GM19328 (cell line): ENCODE measurements around the gene MROH2A.

ENCODE experiments used
- ATAC-seq: cut with Tn5 transposase; IDR thresholded peaks from one replicate; pipeline ENCODE4 v1.9.1; 2021; ENCODE audit warnings: mild to moderate bottlenecking, moderate library complexity; ENCODE audit not compliant: unreplicated experiment

The MROH2A gene

GRCh38 chr2:233800208-233800607 is 22.1 kb downstream of the MROH2A start:
- ATAC-seq: no peak

GRCh38 chr2:233801357-233802131 is 23.4 kb downstream of the MROH2A start:
- no peak for ATAC-seq

DNA sequence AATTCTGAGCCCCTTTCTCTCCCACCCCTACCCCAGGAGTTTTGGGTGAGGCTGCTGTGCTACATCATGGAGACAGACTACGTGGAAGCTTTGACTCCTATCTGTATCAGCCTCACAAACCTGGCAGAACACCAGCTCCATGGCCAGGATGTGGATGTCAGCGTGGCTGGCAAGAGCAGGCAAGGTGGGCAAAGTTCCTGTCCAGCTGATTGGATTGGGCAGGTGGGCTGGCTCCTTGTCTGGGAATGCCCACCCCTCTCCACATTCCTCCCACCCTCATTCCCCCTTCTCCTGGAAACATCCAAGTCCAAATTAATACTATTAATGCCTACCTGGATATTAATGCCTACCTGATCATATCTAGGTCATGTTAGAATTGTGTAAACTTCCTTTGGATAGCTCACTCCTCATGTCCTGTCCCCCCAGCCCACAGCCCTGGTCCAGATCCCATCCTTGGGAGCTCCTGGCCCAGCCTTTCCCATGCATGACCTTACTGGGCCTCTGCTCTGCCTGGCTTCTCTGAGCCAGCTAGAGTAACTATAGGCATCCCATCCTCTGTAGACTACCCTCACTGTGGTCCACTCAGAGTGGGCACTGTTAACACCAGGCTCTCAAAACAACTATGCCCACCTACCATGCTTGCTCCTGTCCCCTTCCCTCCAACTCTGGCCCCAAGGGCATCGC is 24.1 kb downstream of the MROH2A start:
- ATAC-seq: no peak

- ATAC-seq: no peak
Measured at GRCh38 chr2:233803292-233803911, 25.3 kb downstream of the MROH2A start.

DNA sequence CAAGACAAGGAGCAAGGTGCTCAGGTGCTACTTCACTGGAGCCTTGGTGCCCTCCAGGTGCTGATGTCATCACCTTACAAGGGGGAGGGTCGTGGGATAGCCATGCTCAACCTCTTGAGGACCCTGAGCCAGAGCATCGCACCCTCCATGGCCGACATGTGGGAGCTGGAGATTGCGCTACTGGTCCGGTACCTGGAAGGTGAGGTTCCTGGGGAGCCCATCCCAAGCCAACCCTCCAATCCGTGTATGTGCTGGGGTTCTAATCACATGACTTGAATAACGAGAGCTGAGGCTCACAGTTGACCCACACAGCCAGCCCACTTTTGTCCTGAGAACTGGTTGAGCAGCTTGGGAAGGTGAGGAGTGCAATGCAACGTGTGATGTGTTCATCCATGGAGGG is 25.9 kb downstream of the MROH2A start:
- no peak for ATAC-seq

DNA sequence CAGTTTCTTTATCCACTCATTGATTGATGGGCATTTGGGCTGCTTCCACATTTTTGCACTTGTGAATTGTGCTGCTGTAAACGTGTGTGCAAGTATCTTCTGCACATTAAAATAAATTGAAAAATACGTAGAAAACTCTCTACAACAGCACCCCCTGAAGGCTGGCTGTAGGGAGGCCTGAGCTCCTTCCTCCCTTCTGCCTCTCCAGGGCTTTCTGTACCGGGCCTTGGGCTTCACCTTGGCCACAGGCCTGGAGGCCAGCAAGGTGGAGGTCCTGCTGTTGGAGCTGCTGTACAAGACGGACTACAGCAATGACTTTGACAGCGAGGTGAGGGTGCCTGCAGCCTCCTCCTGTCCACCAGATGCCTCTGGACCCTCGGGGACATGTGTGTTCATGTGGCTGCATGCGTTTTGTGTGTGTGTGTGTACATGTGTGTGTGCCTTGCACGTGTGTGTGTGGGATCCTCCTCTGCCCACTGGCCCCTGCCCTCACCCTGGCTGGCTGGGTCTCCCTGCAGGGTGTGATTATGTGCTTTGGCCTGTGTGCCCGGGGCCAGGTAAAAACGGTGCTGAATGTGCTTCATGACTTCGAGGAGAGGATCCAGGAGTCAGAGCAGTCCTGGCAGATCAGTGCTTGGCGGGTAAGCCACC is 29.2 kb downstream of the MROH2A start:
- no peak for ATAC-seq

DNA sequence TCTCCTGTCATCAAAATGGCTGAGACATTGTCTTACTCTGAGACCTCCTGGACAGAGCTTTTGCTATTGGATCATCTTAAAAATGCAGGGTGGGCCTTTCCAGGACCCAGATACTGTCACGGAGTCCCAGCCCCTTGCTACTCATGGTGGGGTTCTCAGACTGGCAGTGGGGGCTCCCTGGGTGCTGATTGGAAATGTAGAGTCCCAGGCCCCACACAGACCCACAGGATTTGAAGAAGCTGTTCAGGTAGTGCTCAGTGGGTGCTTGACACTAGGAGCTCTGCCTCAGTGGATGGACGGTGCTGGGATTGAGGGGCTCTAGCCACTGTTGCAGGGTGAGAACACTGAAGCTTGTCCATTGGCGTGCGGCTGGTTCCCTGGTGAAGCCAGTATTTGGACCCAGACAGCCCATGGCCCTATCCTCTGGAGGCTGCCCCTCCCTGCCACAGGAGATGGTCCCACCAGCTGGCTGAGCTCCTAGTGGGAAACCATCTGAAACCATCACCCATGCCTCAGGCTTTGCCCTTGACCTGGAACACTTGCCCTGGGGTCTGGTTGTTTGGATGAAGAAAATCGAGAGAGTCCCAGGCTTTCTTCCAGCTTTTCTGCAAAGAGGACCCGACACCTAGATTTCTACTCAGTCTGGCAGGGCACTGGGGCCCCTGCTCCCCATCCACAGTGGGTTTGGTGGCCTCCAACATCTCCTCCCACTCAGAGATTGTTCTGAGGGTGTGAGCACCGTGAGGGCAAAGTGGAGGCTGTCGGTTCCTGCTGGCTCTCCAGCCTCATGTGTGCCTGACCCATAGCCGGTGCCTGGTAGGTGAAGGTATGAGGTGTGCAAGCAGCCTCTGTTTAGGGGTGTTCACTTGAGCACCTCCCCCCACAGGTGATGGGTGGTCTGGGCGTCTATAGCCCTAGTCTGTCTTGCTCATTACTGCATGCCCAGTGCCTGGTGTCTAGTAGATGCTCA is 30.1 kb downstream of the MROH2A start:
- ATAC-seq: no peak

- ATAC-seq: no peak
Measured at GRCh38 chr2:233810385-233810784, 32.3 kb downstream of the MROH2A start.

DNA sequence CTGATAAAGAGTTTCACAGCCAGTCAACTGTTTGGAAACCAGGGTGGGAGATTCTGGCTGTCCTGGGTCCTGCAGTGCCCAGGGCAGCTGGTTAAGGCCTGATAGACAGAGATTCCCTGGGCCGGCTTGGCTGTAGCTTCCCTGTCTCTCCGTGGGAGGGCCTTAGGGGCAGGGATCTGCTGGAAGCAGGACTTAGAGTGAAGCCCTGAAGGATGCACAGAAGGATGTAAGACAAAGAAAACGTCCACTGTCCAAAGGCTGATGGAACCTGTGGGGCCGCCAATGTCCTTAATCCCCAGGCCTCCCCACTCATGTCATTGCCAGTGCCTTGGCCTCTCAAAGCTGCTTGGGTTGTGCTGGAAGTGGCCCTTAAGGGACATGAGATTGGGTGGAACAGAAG is 33.0 kb downstream of the MROH2A start:
- no peak for ATAC-seq

DNA sequence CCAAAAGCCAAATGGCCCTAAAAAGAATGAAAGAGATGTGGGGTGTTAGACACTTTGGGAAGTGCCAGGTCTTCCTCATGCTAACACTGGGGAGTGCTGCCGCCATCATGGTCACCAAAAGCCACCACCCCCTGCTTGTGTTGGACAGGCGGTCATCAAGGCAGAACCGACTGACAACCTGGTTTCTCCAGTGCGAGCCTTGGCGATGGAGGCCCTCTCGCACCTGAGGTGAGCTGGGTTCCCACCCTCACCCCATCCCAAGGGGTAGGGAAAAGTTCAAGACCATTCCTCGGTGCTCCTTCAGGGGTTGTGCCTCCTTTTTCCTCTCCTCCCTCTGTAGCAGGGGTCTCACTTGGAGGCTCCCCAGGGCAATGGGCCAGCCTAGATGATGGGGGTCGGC is 33.6 kb downstream of the MROH2A start:
- ATAC-seq: no peak

- no peak for ATAC-seq
Measured at GRCh38 chr2:233813236-233814055, 35.3 kb downstream of the MROH2A start.

- no peak for ATAC-seq
Measured at GRCh38 chr2:233814056-233814835, 36.1 kb downstream of the MROH2A start.

GRCh38 chr2:233815861-233816260 is 37.7 kb downstream of the MROH2A start:
- no peak for ATAC-seq

- no peak for ATAC-seq
Measured at GRCh38 chr2:233816334-233816733, 38.2 kb downstream of the MROH2A start.

DNA sequence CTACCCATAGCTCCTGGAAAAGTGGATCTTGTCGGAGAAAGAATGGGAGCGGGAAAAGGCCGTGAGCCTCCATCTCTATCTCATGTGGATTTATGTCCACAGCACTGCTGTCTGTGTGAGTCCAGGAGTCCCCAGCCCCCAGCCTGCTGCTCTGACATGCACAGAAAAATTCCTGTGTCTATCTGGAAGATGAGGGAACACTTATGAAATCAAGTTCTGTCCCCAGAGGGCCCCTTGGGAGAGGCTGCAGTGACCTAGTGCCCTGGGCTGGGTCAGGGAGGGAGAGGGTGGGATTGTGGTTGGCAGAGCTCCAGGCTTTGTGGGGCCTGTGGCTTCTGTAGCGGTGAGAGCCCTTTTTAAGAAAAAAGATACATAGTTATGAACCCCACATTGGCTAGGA is 38.6 kb downstream of the MROH2A start:
- no peak for ATAC-seq

DNA sequence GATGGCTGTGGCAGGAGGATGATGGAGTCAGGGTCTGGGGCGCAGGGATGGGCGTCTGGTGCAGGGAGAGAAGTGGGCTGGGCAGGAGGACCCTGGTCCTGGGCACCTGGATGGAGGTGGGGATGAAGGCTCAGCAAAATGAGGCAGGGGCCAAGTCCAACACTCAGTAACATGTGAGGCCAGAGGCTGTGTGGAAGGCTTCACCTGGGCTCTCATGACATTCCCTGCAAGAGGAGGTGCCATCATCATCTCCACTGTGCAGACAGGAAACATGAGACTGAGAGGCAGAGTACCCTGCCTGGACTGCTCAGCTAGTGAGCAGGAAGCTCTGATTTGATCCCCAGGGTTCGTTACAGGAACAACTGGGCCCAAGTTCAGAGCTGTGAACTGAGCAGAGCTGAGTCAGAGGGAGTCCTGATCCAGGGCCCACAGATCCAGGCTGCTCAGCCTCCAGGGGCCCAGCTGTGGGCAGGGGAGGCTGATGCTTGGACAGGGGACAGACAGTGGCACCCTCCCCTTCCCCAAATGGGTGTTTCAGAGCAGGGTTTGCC is 39.3 kb downstream of the MROH2A start:
- no peak for ATAC-seq

GRCh38 chr2:233817995-233818638 is 40.0 kb downstream of the MROH2A start:
- ATAC-seq: no peak
